ENCODE measurements around the gene DYSF.

Gene DYSF

GRCh38 chr2:71499691-71500090, 46.3 kb downstream of the DYSF start (continued):
- no peak for TF ChIP-seq PRDM2 (tag by site-specific recombination; IDR thresholded peaks at IDR 0.05; ENCODE audit: borderline replicate concordance)
- TF ChIP-seq PRDM4 (tag by site-specific recombination; IDR thresholded peaks at IDR 0.05), result no peak
- TF ChIP-seq INSM2 (tag by site-specific recombination; IDR thresholded peaks at IDR 0.05), result no peak
- no peak for TF ChIP-seq ZNF596 (tag by site-specific recombination; IDR thresholded peaks at IDR 0.05)
- no peak for TF ChIP-seq ZNF280D (tag by site-specific recombination; IDR thresholded peaks at IDR 0.05)
- TF ChIP-seq ZBTB49 (tag by site-specific recombination; IDR thresholded peaks at IDR 0.05; ENCODE audit: low read depth), result no peak
- TF ChIP-seq ZNF426 (tag by site-specific recombination; IDR thresholded peaks at IDR 0.05), result no peak

GRCh38 chr2:71500426-71501079, 47.2 kb downstream of the DYSF start:
- no peak overlapping the region for H3K4me3 ChIP-seq (ENCODE audit: low read depth, low read length)
- CTCF ChIA-PET, result interaction anchor here (1.0 kb wide), 1 partner anchor 10 kb away, joined by 4 read pairs; no protein-coding TSS in a partner anchor
- TF ChIP-seq PRDM2 (tag by site-specific recombination; IDR thresholded peaks at IDR 0.05; ENCODE audit: borderline replicate concordance) (no peak), HOXA7 (CRISPR knock-in tag; IDR thresholded peaks at IDR 0.05; ENCODE audit: borderline replicate concordance) (no peak), ZNF707 (tag by site-specific recombination; IDR thresholded peaks at IDR 0.05) (no peak), REPIN1 (tag by site-specific recombination; IDR thresholded peaks at IDR 0.05; ENCODE audit: low read depth) (no peak), ZNF354C (tag by site-specific recombination; IDR thresholded peaks at IDR 0.05; ENCODE audit: borderline replicate concordance, low read depth) (no peak), ZNF121 (tag by site-specific recombination; IDR thresholded peaks at IDR 0.05) (no peak)

More at GRCh38 chr2:71500426-71501079, 47.2 kb downstream of the DYSF start:
- Histone ChIP-seq H3K27ac (ENCODE audit: extremely low read depth, low read depth, low read length) (no peak overlapping the region), H3K9me3 (ENCODE audit: control insufficient read depth, insufficient read depth, low read depth, low read length) (no peaks in the 10 kb centered on the region), H3K36me3 (ENCODE audit: control insufficient read depth in 2 of 2, insufficient read depth in 1 of 2, low read length in 2 of 2) (no peaks in the 10 kb centered on the region), H3K4me1 (ENCODE audit: control insufficient read depth, insufficient read depth, low read length) (no peaks in the 10 kb centered on the region)
- POLR2A ChIA-PET, result no interaction called here

Measured in HEK293 (cell line).